Naive B cell (primary cell): ENCODE results near the gene HNRNPM. TPM values are rescaled to one million over a fixed set of nuclear protein-coding genes. Genes with fewer than 3 reads are reported as not detected.

Source experiments
- ATAC-seq, 2 donors: fragments of 150-1000 bp; cut with Tn5 transposase; 2 replicates each; pipeline ENCODE4 v1.10.0; 2021; ENCODE audit warnings: low read depth in 2 of 2, mild to moderate bottlenecking in 2 of 2, moderate library complexity in 2 of 2
- DNase-seq: peaks from one replicate; pipeline ENCODE4 v3.0.0; 2022
- H3K27ac Mint-ChIP-seq, 6 donors: one replicate each; pipeline ENCODE4 v1.8.0; 2020 to 2022; ENCODE audit warnings: mild to moderate bottlenecking in 6 of 6, mixed read lengths in 6 of 6, moderate library complexity in 5 of 6, inconsistent platforms in 2 of 6
- H3K27me3 Mint-ChIP-seq, 3 donors: one replicate each; pipeline ENCODE4 v1.8.0; 2021 to 2022; ENCODE audit warnings: mixed read lengths in 3 of 3, mild to moderate bottlenecking in 1 of 3
- H3K36me3 Mint-ChIP-seq, 2 donors: one replicate each; pipeline ENCODE4 v1.8.0; 2020 to 2022; ENCODE audit warnings: mixed read lengths in 2 of 2, inconsistent platforms in 1 of 2, mild to moderate bottlenecking in 1 of 2
- H3K4me1 Mint-ChIP-seq, 3 donors: one replicate each; pipeline ENCODE4 v1.8.0; 2020 to 2022; ENCODE audit warnings: mixed read lengths in 3 of 3, inconsistent platforms in 1 of 3, mild to moderate bottlenecking in 1 of 3, moderate library complexity in 1 of 3
- H3K4me3 Mint-ChIP-seq, 8 donors: one replicate each; pipeline ENCODE4 v1.8.0; 2020 to 2022; ENCODE audit warnings: mild to moderate bottlenecking in 8 of 8, mixed read lengths in 8 of 8, moderate library complexity in 8 of 8, inconsistent platforms in 2 of 8
- H3K9me3 Mint-ChIP-seq, 7 donors: one replicate each; pipeline ENCODE4 v1.8.0; 2020 to 2022; ENCODE audit warnings: mixed read lengths in 7 of 7, mild to moderate bottlenecking in 5 of 7, inconsistent platforms in 2 of 7, moderate library complexity in 1 of 7
- polyA plus RNA-seq, 6 donors: library from polyadenylated mRNA; unstranded; fragments of 300-500 nt; fragmentation: Illumina TruSeq; gene quantifications; one replicate each; pipeline ENCODE4 v1.2.3, GENCODE V29; 2021; ENCODE audit warnings: low read depth in 6 of 6

Gene HNRNPM
- polyA plus RNA-seq, 6 donors from 2014 or later = 185 to 283 (median 210) TPM

GRCh38 chr19:8515317-8515716, 70.5 kb downstream of the HNRNPM start:
- ATAC-seq = no peak

DNA sequence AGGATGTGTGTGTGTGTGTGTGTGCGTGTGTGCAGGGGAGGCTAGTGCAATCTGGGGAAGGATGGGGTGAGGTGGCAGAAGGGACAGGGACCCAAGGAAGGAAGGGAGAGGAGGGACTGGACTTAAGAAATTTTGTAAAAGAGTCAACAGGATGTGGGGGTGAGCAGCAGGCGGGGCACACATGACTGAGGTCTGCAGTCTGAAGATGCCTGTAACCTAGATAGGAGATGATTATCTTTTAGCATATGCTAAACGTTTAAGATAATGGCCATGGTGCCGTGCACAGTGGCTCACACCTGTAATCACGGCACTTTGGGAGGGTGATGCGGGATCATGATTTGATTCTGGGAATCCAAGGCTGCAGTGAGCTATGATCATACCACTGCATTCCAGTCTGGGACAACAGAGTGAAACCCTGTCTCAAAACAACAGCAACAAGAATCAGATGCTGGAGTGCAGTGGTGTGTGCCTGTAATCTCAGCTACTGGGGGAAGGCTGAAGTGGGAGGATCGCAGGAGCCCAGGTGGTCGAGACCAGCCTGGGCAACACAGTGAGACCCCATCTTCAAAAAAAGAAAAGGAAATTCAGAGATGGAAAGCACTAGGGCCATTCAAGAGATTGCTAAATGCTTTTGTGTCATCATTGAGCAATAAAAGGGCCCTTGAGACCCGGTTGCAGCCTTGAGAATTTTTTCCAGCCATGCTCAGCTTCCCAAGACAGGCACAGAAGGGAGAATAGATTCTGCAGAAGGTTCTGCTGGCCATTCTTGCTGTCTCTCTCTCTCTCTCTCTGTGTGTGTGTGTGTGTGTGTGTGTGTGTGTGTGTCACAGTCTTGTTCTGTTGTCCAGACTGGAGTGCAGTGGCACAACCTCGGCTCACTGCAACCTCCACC, 73.0 kb downstream of the HNRNPM start:
- Mint-ChIP-seq H3K27ac (peak overlapping the region in 4 of 6 donors; percentile 69 to 79 (median 76)), H3K27me3 (no peaks in the 10 kb centered on the region), H3K9me3 (no peaks in the 10 kb centered on the region), H3K36me3 (no peaks in the 10 kb centered on the region), H3K4me3 (peak overlapping the region in 7 of 8 donors; percentile 8 to 89 (median 54)), H3K4me1 (peaks cover 21 to 36% (median 31%) of the 10 kb centered on the region in 3 donors)
- DNase-seq (no peak), ATAC-seq (no peak)

More at GRCh38 chr19:8515317-8515716, 70.5 kb downstream of the HNRNPM start:
- no peak for DNase-seq
- H3K4me1 Mint-ChIP-seq = peaks cover 21 to 36% (median 31%) of the 10 kb centered on the region in 3 donors
- peak overlapping the region in 4 of 6 donors; percentile 69 to 97 (median 75) for H3K27ac Mint-ChIP-seq
- no peaks in the 10 kb centered on the region for H3K9me3 Mint-ChIP-seq
- H3K4me3 Mint-ChIP-seq = peak overlapping the region; percentile 54 to 98 (median 94)
- no peaks in the 10 kb centered on the region for H3K27me3 Mint-ChIP-seq
- H3K36me3 Mint-ChIP-seq = no peaks in the 10 kb centered on the region

DNA sequence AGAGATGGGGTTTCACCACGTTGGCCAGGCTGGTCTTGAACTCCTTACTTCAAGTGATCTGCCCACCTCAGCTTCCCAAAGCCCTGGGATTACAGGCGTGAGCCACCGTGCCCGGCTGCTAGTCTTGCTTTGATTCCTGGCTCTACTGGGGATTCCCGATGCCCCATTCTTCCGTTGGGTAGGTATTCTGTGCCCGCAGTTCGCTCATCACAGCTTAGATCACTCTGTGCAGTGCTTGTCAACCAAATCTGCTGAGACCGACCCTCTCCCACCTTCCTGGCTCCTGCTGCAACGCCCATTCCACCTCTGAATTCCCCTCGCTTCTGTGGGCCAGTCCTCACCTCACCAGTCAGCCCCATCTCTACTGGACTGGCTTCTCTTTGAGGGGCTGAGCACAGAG, 73.8 kb downstream of the HNRNPM start:
- no peak for ATAC-seq
- Mint-ChIP-seq H3K27ac (peak overlapping the region in 2 of 6 donors; percentile 50 to 90), H3K4me1 (peaks cover 17 to 33% (median 26%) of the 10 kb centered on the region in 3 donors), H3K36me3 (no peaks in the 10 kb centered on the region), H3K27me3 (no peaks in the 10 kb centered on the region), H3K4me3 (peak overlapping the region in 3 of 8 donors; percentile 2 to 69 (median 25)), H3K9me3 (no peaks in the 10 kb centered on the region)
- DNase-seq = no peak

- no peak for ATAC-seq
- H3K27ac Mint-ChIP-seq = no peak overlapping the region
- peaks cover 13 to 27% (median 18%) of the 10 kb centered on the region in 3 donors for H3K4me1 Mint-ChIP-seq
Observed at GRCh38 chr19:8519388-8519787, 74.6 kb downstream of the HNRNPM start.

DNA sequence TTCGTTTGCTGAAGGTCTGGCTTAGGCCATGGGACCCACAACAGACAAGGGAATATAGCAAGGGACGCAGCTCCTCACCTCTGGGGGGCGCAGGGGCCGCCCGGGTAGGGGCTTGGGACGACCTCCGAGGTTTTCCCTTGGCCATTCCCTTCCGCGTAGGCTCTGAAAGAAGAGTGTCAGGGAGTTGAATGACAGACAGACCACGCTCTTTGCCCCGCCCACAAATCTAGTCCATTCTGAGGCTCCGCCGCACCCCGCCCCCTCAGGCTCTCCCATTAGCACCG, 80.6 kb downstream of the HNRNPM start:
- peaks cover 22 to 23% of the 10 kb centered on the region in 2 donors for H3K36me3 Mint-ChIP-seq
- H3K4me1 Mint-ChIP-seq = peaks cover 0 to 4% (median 0%) of the 10 kb centered on the region in 3 donors
- DNase-seq (no peak), ATAC-seq (no peak)
- H3K27me3 Mint-ChIP-seq = no peaks in the 10 kb centered on the region
- no peaks in the 10 kb centered on the region for H3K9me3 Mint-ChIP-seq
- H3K27ac Mint-ChIP-seq = no peak overlapping the region
- H3K4me3 Mint-ChIP-seq = no peak overlapping the region

More at GRCh38 chr19:8519388-8519787, 74.6 kb downstream of the HNRNPM start:
- Mint-ChIP-seq H3K36me3 (peaks cover 0 to under 1% of the 10 kb centered on the region in 2 donors), H3K27me3 (no peaks in the 10 kb centered on the region), H3K9me3 (no peaks in the 10 kb centered on the region), H3K4me3 (no peak overlapping the region)
- no peak for DNase-seq

DNA sequence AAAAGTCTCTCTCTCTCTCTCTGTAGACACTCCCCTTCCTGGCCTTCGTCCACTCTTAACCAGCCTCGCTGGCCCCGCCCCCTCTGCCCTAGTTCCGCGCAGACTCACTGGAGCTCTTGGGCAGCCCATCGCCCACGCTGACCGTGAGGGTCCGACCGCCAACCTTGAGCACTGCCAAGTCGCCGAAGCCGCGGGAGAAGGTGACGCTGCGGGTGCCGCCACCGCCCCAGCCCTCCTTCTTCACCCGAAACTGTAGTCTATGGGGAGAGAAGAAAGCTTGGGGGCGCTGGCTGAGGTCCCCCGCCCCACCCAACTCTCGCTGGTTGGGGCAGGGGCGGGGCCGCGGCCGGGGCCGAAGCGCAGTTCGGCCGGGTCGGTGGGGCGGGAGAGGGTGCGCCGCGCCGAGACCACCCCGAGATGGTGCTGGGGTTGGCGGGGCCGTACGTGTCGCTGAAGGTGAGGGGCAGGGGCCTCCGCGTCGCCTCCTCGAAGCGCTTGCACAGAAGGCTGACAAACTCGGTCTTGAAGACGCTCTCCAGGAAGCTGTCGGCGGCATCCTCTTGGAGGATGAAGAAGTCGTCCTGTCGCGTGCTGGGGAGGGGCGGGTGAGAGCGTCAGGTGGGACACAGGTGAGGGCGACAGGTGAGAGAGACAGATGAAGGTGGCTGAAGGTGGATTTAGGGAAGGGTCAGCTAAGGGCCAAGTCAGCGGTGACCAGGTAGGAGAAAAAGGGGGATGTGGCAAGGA, 81.7 kb downstream of the HNRNPM start:
- ATAC-seq = peak in 1 of 2 donors; percentile 55
- DNase-seq = no peak
- H3K9me3 Mint-ChIP-seq = no peaks in the 10 kb centered on the region
- peak overlapping the region in 1 of 6 donors; percentile 90 for H3K27ac Mint-ChIP-seq
- peaks cover 22 to 23% of the 10 kb centered on the region in 2 donors for H3K36me3 Mint-ChIP-seq
- H3K4me3 Mint-ChIP-seq = peak overlapping the region in 1 of 8 donors; percentile 64
- H3K27me3 Mint-ChIP-seq = no peaks in the 10 kb centered on the region
- H3K4me1 Mint-ChIP-seq = peaks cover 0 to 4% (median 0%) of the 10 kb centered on the region in 3 donors

DNA sequence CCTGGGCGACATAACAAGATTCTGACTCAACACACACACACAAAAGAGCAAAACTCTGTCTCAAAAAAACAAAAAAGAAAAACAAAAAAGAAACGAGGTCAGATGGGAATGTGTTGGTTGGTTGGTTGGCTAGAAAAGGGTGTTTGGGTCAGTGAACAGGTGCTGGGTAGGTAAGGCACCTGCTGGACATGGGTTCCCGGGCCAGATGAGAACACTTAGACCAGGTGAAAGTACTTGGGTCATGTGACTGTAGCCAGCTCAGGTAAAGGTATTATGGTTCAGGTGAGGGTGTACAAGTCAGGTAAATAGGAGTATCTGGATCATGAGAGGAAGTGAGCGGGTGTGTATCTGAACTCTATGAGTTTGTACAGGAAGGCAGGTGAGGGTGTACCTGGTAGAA, 83.7 kb downstream of the HNRNPM start:
- Mint-ChIP-seq H3K27ac (peak overlapping the region in 1 of 6 donors; percentile 44), H3K27me3 (no peaks in the 10 kb centered on the region), H3K9me3 (no peaks in the 10 kb centered on the region), H3K4me3 (peak overlapping the region in 1 of 8 donors; percentile 63), H3K4me1 (peaks cover 0 to 4% (median 0%) of the 10 kb centered on the region in 3 donors), H3K36me3 (peaks cover 22 to 23% of the 10 kb centered on the region in 2 donors)
- no peak for ATAC-seq
- no peak for DNase-seq

DNA sequence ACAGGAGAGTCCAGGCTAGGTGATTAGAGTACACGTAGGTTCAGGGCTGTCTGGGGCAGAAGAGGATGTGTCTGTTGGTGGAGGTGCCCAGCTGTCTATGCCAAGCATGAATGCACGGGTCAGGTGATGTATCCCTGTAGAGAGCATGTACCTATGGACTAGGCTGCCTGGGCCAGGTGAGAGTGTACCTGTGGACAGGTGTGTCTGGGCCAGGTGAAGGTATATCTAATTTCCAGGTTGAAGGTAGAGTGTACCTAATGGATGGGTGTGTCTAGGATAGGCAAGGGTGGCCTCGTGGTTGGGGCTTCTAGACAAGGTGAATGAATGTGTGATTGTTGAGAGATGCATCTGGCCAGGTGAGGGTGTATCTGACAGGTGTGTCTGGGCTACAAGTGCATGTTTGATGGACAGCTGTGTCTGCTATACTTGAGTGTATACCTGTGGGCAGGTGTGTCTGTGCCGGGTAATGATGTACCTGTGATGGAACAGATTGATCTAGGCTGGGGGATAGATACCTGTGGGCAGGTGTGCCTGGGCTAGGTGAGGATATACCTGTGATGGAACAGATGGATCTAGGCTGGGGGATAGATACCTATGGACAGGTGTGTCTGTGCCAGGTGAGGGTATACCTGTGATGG, 84.7 kb downstream of the HNRNPM start:
- peaks cover 22% of the 10 kb centered on the region in 2 donors for H3K36me3 Mint-ChIP-seq
- peaks cover 0 to 4% (median 0%) of the 10 kb centered on the region in 3 donors for H3K4me1 Mint-ChIP-seq
- no peaks in the 10 kb centered on the region for H3K27me3 Mint-ChIP-seq
- no peaks in the 10 kb centered on the region for H3K9me3 Mint-ChIP-seq
- no peak for DNase-seq
- no peak for ATAC-seq
- no peak overlapping the region for H3K27ac Mint-ChIP-seq
- H3K4me3 Mint-ChIP-seq = no peak overlapping the region

DNA sequence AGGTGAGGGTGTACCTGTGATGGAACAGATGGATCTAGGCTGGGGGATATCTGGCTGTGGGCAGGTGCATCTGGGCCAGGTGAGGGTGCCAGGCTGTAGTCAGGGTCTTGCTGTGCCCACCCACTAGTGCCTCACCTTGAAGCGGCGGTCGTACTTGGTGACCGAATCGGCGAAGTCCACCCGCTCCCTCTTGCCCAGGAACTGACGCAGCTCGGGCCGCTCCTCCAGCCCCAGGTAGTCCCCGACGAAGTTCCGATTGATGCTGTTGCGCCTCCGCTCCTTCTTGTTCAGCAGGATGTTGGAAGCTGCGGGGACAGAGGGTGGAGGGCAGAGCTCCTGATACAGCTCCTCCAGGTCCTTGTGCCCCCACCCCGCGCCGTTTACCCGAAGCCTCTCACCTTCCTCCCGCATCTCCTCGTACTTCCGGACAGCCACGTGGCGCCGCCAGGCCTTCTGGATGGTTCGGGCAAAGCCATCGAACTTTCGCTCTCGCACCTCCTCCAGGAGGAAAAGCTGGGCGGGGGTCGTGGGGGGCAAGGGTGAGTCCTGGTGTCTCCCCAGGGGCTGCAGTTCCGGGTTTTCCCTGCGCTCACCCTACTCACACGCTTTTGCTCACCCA, 85.4 kb downstream of the HNRNPM start:
- Mint-ChIP-seq H3K36me3 (peaks cover 19 to 22% of the 10 kb centered on the region in 2 donors), H3K4me1 (peaks cover 0 to 4% (median 0%) of the 10 kb centered on the region in 3 donors), H3K9me3 (no peaks in the 10 kb centered on the region), H3K27ac (no peak overlapping the region), H3K27me3 (no peaks in the 10 kb centered on the region), H3K4me3 (no peak overlapping the region)
- no peak for DNase-seq
- ATAC-seq = no peak

GRCh38 chr19:8531470-8531869, 86.7 kb downstream of the HNRNPM start:
- H3K4me1 Mint-ChIP-seq = peaks cover 0 to 4% (median 0%) of the 10 kb centered on the region in 3 donors
- ATAC-seq (no peak), DNase-seq (no peak)
- no peak overlapping the region for H3K27ac Mint-ChIP-seq
- H3K4me3 Mint-ChIP-seq = no peak overlapping the region
- peaks cover 24 to 32% of the 10 kb centered on the region in 2 donors for H3K36me3 Mint-ChIP-seq
- no peaks in the 10 kb centered on the region for H3K9me3 Mint-ChIP-seq
- no peaks in the 10 kb centered on the region for H3K27me3 Mint-ChIP-seq

DNA sequence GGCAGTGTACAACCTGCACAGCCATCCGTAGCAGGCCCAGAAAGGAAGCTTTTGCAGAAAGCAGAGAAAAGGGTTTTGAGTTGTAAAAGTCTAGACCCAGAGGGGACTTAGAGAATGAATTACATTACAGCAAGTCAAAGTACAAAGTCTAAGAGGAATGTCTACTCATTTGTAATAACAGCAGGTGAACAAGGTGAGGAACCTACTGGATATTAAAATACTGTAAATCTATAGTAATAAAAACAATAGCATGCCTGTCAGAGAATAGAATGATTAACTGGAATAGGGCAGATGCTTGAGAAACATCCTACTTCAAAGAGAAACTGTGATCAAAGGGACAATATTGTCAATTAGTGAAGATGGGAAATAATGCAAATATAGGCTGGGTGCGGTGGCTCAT, 87.5 kb downstream of the HNRNPM start:
- H3K36me3 Mint-ChIP-seq = peaks cover 19 to 32% of the 10 kb centered on the region in 2 donors

GRCh38 chr19:8536282-8536681, 91.5 kb downstream of the HNRNPM start:
- no peak overlapping the region for H3K27ac Mint-ChIP-seq

More for the DNA sequence above, 87.5 kb downstream of the HNRNPM start:
- Mint-ChIP-seq H3K9me3 (no peaks in the 10 kb centered on the region), H3K4me1 (no peaks in the 10 kb centered on the region), H3K27ac (peak overlapping the region in 2 of 6 donors; percentile 48 to 49), H3K27me3 (no peaks in the 10 kb centered on the region), H3K4me3 (no peak overlapping the region)
- no peak for DNase-seq
- ATAC-seq = no peak

GRCh38 chr19:8537099-8537498, 92.3 kb downstream of the HNRNPM start:
- no peak overlapping the region for H3K4me3 Mint-ChIP-seq
- H3K36me3 Mint-ChIP-seq = peaks cover 5 to 10% of the 10 kb centered on the region in 2 donors
- no peaks in the 10 kb centered on the region for H3K27me3 Mint-ChIP-seq
- no peak overlapping the region for H3K27ac Mint-ChIP-seq
- DNase-seq (no peak), ATAC-seq (no peak)
- no peaks in the 10 kb centered on the region for H3K9me3 Mint-ChIP-seq
- no peaks in the 10 kb centered on the region for H3K4me1 Mint-ChIP-seq

More at GRCh38 chr19:8536282-8536681, 91.5 kb downstream of the HNRNPM start:
- DNase-seq = no peak
- Mint-ChIP-seq H3K27me3 (no peaks in the 10 kb centered on the region), H3K4me1 (no peaks in the 10 kb centered on the region), H3K4me3 (no peak overlapping the region), H3K9me3 (no peaks in the 10 kb centered on the region), H3K36me3 (peaks cover 5 to 10% of the 10 kb centered on the region in 2 donors)
- ATAC-seq = no peak
